HG02642 (cell line): ENCODE data around the gene RIMKLB.
A peak's percentile ranks its signal among the peaks of the same experiment; 100 is the strongest.
"Not testable (repeated sequence)": the region's sequence is repeated elsewhere in the genome, so short reads cannot be mapped to it uniquely, and the experiment has no call there.

Source experiments
- ATAC-seq: cut with Tn5 transposase; IDR thresholded peaks from one replicate; pipeline ENCODE4 v1.9.1; 2021; ENCODE audit warnings: mild to moderate bottlenecking; ENCODE audit not compliant: unreplicated experiment, poor library complexity

The RIMKLB gene

GRCh38 chr12:8687846-8688601, 9.8 kb upstream of the RIMKLB start:
- no peak for ATAC-seq

GRCh38 chr12:8689681-8690080, 8.1 kb upstream of the RIMKLB start:
- ATAC-seq, result no peak

- ATAC-seq, result no peak
Measured at GRCh38 chr12:8692573-8692972, 5.2 kb upstream of the RIMKLB start.

GRCh38 chr12:8695116-8695515, 2.7 kb upstream of the RIMKLB start:
- ATAC-seq, result no peak

GRCh38 chr12:8696442-8697090, 1.2 kb upstream of the RIMKLB start:
- ATAC-seq, result no peak

- peak; percentile 28 for ATAC-seq
Measured at GRCh38 chr12:8697120-8697475, 693 bp upstream of the RIMKLB start.

GRCh38 chr12:8698132-8698851, 501 bp downstream of the RIMKLB start:
- peak; percentile 43 for ATAC-seq

- ATAC-seq, result no peak
Measured at GRCh38 chr12:8698879-8699278, 1.1 kb downstream of the RIMKLB start.

- ATAC-seq, result no peak
Measured at GRCh38 chr12:8699714-8700113, 1.9 kb downstream of the RIMKLB start.

GRCh38 chr12:8701046-8701660, 3.4 kb downstream of the RIMKLB start:
- no peak for ATAC-seq

GRCh38 chr12:8702159-8702558, 4.4 kb downstream of the RIMKLB start:
- ATAC-seq, result no peak

GRCh38 chr12:8709124-8709830, 11.5 kb downstream of the RIMKLB start:
- ATAC-seq, result no peak

GRCh38 chr12:8712572-8712971, 14.8 kb downstream of the RIMKLB start:
- no peak for ATAC-seq

- no peak for ATAC-seq
Measured at GRCh38 chr12:8722286-8722800, 24.6 kb downstream of the RIMKLB start.

- ATAC-seq, result no peak
Measured at GRCh38 chr12:8734873-8735381, 37.1 kb downstream of the RIMKLB start.

- no peak for ATAC-seq
Measured at GRCh38 chr12:8742501-8742900, 44.7 kb downstream of the RIMKLB start.

GRCh38 chr12:8743121-8743520, 45.3 kb downstream of the RIMKLB start:
- not testable (repeated sequence) for ATAC-seq

GRCh38 chr12:8745631-8746030, 47.8 kb downstream of the RIMKLB start:
- ATAC-seq, result not testable (repeated sequence)

- no peak for ATAC-seq
Measured at GRCh38 chr12:8746046-8746445, 48.3 kb downstream of the RIMKLB start.

- ATAC-seq, result not testable (repeated sequence)
Measured at GRCh38 chr12:8760076-8760475, 62.3 kb downstream of the RIMKLB start.
